ENCODE measurements around the gene DHX9. TPM values are rescaled to one million over a fixed set of nuclear protein-coding genes. Genes with fewer than 3 reads are reported as not detected.

Gene DHX9
- total RNA-seq, 1 experiment from 2014 or later: 220 TPM

DNA sequence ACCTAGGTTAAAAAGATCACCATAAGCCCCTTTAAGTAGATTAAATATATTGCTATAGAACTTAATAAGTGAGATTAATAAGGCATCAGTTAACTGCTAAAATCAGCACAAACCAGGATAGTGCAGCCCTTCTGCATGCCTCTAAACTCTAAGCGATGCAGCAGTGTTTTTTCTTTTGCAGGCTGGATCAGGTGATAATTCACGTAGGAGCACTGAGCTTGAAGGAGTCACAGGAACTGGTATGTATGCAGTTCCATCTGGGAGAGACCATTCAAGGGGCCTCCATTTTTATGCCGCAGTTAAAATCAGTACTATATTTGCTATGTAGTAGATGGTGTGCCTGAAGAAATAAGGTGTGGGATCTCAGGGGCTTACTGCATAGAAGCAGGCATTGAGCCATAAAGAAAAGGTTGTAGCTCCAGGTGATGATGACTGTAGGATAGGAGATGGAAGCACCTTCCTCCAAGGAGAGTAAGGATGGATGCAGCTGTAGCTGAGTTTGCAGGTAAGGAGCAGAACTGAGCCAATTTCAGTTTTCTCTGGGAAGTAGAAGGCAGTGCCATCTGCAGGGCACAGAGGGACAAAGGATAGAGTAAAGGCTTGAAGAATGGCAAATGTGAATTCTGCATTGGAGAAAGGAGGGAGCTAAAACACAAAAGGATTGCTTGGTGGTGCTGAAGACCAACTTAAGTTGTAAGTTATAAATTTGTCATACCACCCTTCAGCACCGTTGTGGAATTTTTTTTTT is 27.0 kb upstream of the DHX9 start:
- no peak overlapping the region for H3K27ac ChIP-seq (ENCODE audit: low read depth, low read length)
- POLR2A ChIA-PET: no interaction called here

More for the DNA sequence above, 27.0 kb upstream of the DHX9 start:
- BruUV-seq (replicated peaks): no TSS peak
- Histone ChIP-seq H4K20me1 (ENCODE audit: insufficient read depth) (no peaks in the 10 kb centered on the region), H3K27me3 (ENCODE audit: insufficient read depth, low read length) (no peaks in the 10 kb centered on the region), H3K4me1 (ENCODE audit: control insufficient read depth in 1 of 2, insufficient read depth in 2 of 2, low read length in 2 of 2) (peaks cover 0 to 10% of the 10 kb centered on the region in 2 experiments; a peak in 1 of 4 replicates), H2AFZ (ENCODE audit: low read depth, low read length, poor library complexity, severe bottlenecking) (no peak overlapping the region), H3K79me2 (ENCODE audit: insufficient read depth, low read length) (no peaks in the 10 kb centered on the region), H3K9me3 (ENCODE audit: control insufficient read depth in 1 of 2, insufficient read depth in 1 of 2, low read depth in 1 of 2, low read length in 2 of 2) (no peaks in the 10 kb centered on the region), H3K4me3 (replicated peaks in 1 of 2; ENCODE audit: low read depth in 1 of 2, low read length in 2 of 2) (no peak overlapping the region), H3K36me3 (ENCODE audit: control insufficient read depth in 1 of 2, insufficient read depth in 2 of 2, low read length in 2 of 2) (no peaks in the 10 kb centered on the region), H3K9ac (ENCODE audit: low read length) (no peak overlapping the region), H3K9me2 (ENCODE audit: insufficient read depth) (no peaks in the 10 kb centered on the region), H3K4me2 (ENCODE audit: low read length) (no peak overlapping the region)
- ChIA-PET CTCF (interaction anchor here (1.2 kb wide), 2 partner anchors 11 to 26 kb away, joined by 3 read pairs; no protein-coding TSS in a partner anchor), RAD21 (ENCODE audit: low non-redundant PET in 1 of 2, low total read pairs in 2 of 2, uncharacterized antibody in 2 of 2, unreplicated experiment in 2 of 2) (no interaction called here)
- intact Hi-C loops (cut with micrococcal nuclease): no loop called here
- DNase-seq (ENCODE audit: low read depth, low spot score): no peak
- peak; percentile 63; the same call in 1 of the 2 replicates for ATAC-seq
- no peak for TF ChIP-seq POLR2AphosphoS5 (IDR thresholded peaks at IDR 0.05; ENCODE audit: low read depth, low read length)
- TF ChIP-seq YY1 (IDR thresholded peaks at IDR 0.05; ENCODE audit: extremely low read depth, insufficient replicate concordance, low read depth, low read length): no peak
- TF ChIP-seq EZH2 (IDR thresholded peaks at IDR 0.05): no peak
- TF ChIP-seq SRF (IDR thresholded peaks at IDR 0.05; ENCODE audit: low read depth): no peak
- TF ChIP-seq RAD21 (IDR thresholded peaks at IDR 0.05; ENCODE audit: low read depth): peak; percentile 19; the same call in 1 of the 2 replicates
- TF ChIP-seq, protein P1, sequence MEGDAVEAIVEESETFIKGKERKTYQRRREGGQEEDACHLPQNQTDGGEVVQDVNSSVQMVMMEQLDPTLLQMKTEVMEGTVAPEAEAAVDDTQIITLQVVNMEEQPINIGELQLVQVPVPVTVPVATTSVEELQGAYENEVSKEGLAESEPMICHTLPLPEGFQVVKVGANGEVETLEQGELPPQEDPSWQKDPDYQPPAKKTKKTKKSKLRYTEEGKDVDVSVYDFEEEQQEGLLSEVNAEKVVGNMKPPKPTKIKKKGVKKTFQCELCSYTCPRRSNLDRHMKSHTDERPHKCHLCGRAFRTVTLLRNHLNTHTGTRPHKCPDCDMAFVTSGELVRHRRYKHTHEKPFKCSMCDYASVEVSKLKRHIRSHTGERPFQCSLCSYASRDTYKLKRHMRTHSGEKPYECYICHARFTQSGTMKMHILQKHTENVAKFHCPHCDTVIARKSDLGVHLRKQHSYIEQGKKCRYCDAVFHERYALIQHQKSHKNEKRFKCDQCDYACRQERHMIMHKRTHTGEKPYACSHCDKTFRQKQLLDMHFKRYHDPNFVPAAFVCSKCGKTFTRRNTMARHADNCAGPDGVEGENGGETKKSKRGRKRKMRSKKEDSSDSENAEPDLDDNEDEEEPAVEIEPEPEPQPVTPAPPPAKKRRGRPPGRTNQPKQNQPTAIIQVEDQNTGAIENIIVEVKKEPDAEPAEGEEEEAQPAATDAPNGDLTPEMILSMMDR (IDR thresholded peaks at IDR 0.05 in 2 of 3, conservative IDR thresholded peaks at IDR 0.05 in 1 of 3; ENCODE audit: borderline replicate concordance in 1 of 3, insufficient read depth in 1 of 3, low read depth in 2 of 3, low read length in 2 of 3): 0 out of 6 replicates have a peak, but pooled peaks of 2 of the 3 experiments have one; percentile 25 to 28
- TF ChIP-seq EGR1 (IDR thresholded peaks at IDR 0.05; ENCODE audit: low read depth): no peak
- TF ChIP-seq POLR2A (IDR thresholded peaks at IDR 0.05; ENCODE audit: borderline replicate concordance, extremely low read depth, insufficient read depth, insufficient read length): no peak
- TF ChIP-seq SP1 (IDR thresholded peaks at IDR 0.05; ENCODE audit: low read depth): no peak
- no peak for TF ChIP-seq FOSL1 (IDR thresholded peaks at IDR 0.05; ENCODE audit: low read depth)
- TF ChIP-seq JUND (IDR thresholded peaks at IDR 0.05): no peak
- TF ChIP-seq, protein P2, sequence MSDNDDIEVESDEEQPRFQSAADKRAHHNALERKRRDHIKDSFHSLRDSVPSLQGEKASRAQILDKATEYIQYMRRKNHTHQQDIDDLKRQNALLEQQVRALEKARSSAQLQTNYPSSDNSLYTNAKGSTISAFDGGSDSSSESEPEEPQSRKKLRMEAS (IDR thresholded peaks at IDR 0.05): no peak
- no peak for TF ChIP-seq CEBPB (IDR thresholded peaks at IDR 0.05; ENCODE audit: low read depth)
- TF ChIP-seq, protein P3, sequence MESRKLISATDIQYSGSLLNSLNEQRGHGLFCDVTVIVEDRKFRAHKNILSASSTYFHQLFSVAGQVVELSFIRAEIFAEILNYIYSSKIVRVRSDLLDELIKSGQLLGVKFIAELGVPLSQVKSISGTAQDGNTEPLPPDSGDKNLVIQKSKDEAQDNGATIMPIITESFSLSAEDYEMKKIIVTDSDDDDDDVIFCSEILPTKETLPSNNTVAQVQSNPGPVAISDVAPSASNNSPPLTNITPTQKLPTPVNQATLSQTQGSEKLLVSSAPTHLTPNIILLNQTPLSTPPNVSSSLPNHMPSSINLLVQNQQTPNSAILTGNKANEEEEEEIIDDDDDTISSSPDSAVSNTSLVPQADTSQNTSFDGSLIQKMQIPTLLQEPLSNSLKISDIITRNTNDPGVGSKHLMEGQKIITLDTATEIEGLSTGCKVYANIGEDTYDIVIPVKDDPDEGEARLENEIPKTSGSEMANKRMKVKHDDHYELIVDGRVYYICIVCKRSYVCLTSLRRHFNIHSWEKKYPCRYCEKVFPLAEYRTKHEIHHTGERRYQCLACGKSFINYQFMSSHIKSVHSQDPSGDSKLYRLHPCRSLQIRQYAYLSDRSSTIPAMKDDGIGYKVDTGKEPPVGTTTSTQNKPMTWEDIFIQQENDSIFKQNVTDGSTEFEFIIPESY (IDR thresholded peaks at IDR 0.05; ENCODE audit: extremely low read depth, insufficient replicate concordance, low read length): no peak
- no peak for TF ChIP-seq SIN3A (IDR thresholded peaks at IDR 0.05; ENCODE audit: low read depth)
- TF ChIP-seq EZH2phosphoT487 (IDR thresholded peaks at IDR 0.05; ENCODE audit: borderline replicate concordance): no peak
- no peak for TF ChIP-seq REST (IDR thresholded peaks at IDR 0.05; ENCODE audit: low read depth)
- no peak for TF ChIP-seq ELF1 (IDR thresholded peaks at IDR 0.05; ENCODE audit: borderline replicate concordance, low read depth)

All from HCT116 (cell line).